NCI-H2196 treated with DMSO at 0.1 percent for 48 hours (cell line): ENCODE results near the gene SH3PXD2B.

Source experiments
- DNase-seq: peaks from one replicate; lab custom pipeline; 2025; ENCODE audit not compliant: unreplicated experiment; lab: John Stamatoyannopoulos, UW

SH3PXD2B gene

GRCh38 chr5:172280929-172281328 lies 173.4 kb downstream of the SH3PXD2B start:
- DNase-seq, result no peak

- DNase-seq, result no peak
These were observed 174.0 kb downstream of the SH3PXD2B start for GRCh38 chr5:172280317-172280716.

- no peak for DNase-seq
These were observed 176.0 kb downstream of the SH3PXD2B start for GRCh38 chr5:172278356-172278755.

GRCh38 chr5:172276214-172276613 lies 178.1 kb downstream of the SH3PXD2B start:
- DNase-seq, result no peak
